NK-92 (cell line): ENCODE data around the gene FAM135A.
"Not testable (repeated sequence)": the region's sequence is repeated elsewhere in the genome, so short reads cannot be mapped to it uniquely, and the experiment has no call there.

Source experiments
- DNase-seq: peaks from one replicate; lab custom pipeline; 2025; ENCODE audit not compliant: unreplicated experiment; lab: John Stamatoyannopoulos, UW

The FAM135A gene

GRCh38 chr6:70456735-70457134 is 43.4 kb downstream of the FAM135A start:
- no peak for DNase-seq

- no peak for DNase-seq
Measured at GRCh38 chr6:70459235-70459634, 45.9 kb downstream of the FAM135A start.

- not testable (repeated sequence) for DNase-seq
Measured at GRCh38 chr6:70459699-70460098, 46.4 kb downstream of the FAM135A start.

GRCh38 chr6:70470016-70470415 is 56.7 kb downstream of the FAM135A start:
- DNase-seq = no peak

GRCh38 chr6:70470510-70470909 is 57.2 kb downstream of the FAM135A start:
- DNase-seq = not testable (repeated sequence)

GRCh38 chr6:70474751-70475150 is 61.4 kb downstream of the FAM135A start:
- no peak for DNase-seq

- DNase-seq = no peak
Measured at GRCh38 chr6:70479236-70479635, 65.9 kb downstream of the FAM135A start.

- DNase-seq = not testable (repeated sequence)
Measured at GRCh38 chr6:70486638-70487037, 73.3 kb downstream of the FAM135A start.

- DNase-seq = no peak
Measured at GRCh38 chr6:70489364-70489763, 76.1 kb downstream of the FAM135A start.

- no peak for DNase-seq
Measured at GRCh38 chr6:70494833-70495232, 81.5 kb downstream of the FAM135A start.

GRCh38 chr6:70495790-70496189 is 82.5 kb downstream of the FAM135A start:
- not testable (repeated sequence) for DNase-seq

GRCh38 chr6:70502484-70502883 is 89.2 kb downstream of the FAM135A start:
- DNase-seq = no peak

- no peak for DNase-seq
Measured at GRCh38 chr6:70503813-70504465, 90.6 kb downstream of the FAM135A start.

GRCh38 chr6:70506321-70506720 is 93.0 kb downstream of the FAM135A start:
- DNase-seq = no peak

GRCh38 chr6:70507161-70507560 is 93.9 kb downstream of the FAM135A start:
- DNase-seq = no peak

GRCh38 chr6:70508953-70509352 is 95.6 kb downstream of the FAM135A start:
- no peak for DNase-seq

GRCh38 chr6:70510600-70510999 is 97.3 kb downstream of the FAM135A start:
- DNase-seq = no peak

GRCh38 chr6:70518723-70519122 is 105.4 kb downstream of the FAM135A start:
- DNase-seq = no peak

GRCh38 chr6:70520575-70520974 is 107.3 kb downstream of the FAM135A start:
- DNase-seq = no peak

GRCh38 chr6:70524721-70525286 is 111.5 kb downstream of the FAM135A start:
- no peak for DNase-seq

GRCh38 chr6:70527071-70527737 is 113.9 kb downstream of the FAM135A start:
- no peak for DNase-seq

- no peak for DNase-seq
Measured at GRCh38 chr6:70530023-70530422, 116.7 kb downstream of the FAM135A start.
